Fibroblast of lung (primary cell): ENCODE measurements around the gene CTNNA2. TPM values are rescaled to one million over a fixed set of nuclear protein-coding genes. Genes with fewer than 3 reads are reported as not detected.
A peak's percentile ranks its signal among the peaks of the same experiment; 100 is the strongest.

Experiments
- DNase-seq, 2 donors: peaks; one replicate each; pipeline versions ENCODE4 v3.0.0 to v3.0.0-alpha.2; 2010; ENCODE audit warnings: low read depth in 2 of 2
- H2AFZ ChIP-seq: 2 replicates; pipeline ENCODE4 v1.5.1; 2012; ENCODE audit warnings: low read length, control low read depth, inconsistent platforms
- H3K27ac ChIP-seq: 2 replicates; pipeline ENCODE4 v1.5.1; 2011; ENCODE audit warnings: low read length, control low read depth; ENCODE audit not compliant: insufficient read depth
- H3K27me3 ChIP-seq: 2 replicates; pipeline ENCODE4 v1.5.1; 2011; ENCODE audit warnings: mild to moderate bottlenecking, low read length; ENCODE audit not compliant: control insufficient read depth, insufficient read depth
- H3K36me3 ChIP-seq: 2 replicates; pipeline ENCODE4 v1.5.1; 2011; ENCODE audit warnings: low read length; ENCODE audit not compliant: control insufficient read depth, insufficient read depth
- H3K4me1 ChIP-seq: 2 replicates; pipeline ENCODE4 v1.5.1; 2011; ENCODE audit warnings: low read length; ENCODE audit not compliant: control insufficient read depth, insufficient read depth; ENCODE audit errors: extremely low read depth
- H3K4me2 ChIP-seq: 2 replicates; pipeline ENCODE4 v1.5.1; 2011; ENCODE audit warnings: low read length, control low read depth; ENCODE audit not compliant: insufficient read depth; ENCODE audit errors: extremely low read depth
- H3K4me3 ChIP-seq, 4 experiments: fragments of 200-600 bp in 1 of 4; sonication (generic) in 1 of 4; replicated peaks in 1 of 4; 2 replicates each; pipeline ENCODE4 v1.5.1; 2011 to 2016; ENCODE audit warnings: low read length in 4 of 4, low read depth in 3 of 4, mild to moderate bottlenecking in 3 of 4, control low read depth in 2 of 4, inconsistent platforms in 1 of 4, mixed read lengths in 1 of 4; ENCODE audit not compliant: insufficient read depth in 1 of 4; ENCODE audit errors: control extremely low read depth in 1 of 4
- H3K79me2 ChIP-seq: 2 replicates; pipeline ENCODE4 v1.5.1; 2012; ENCODE audit warnings: mild to moderate bottlenecking, low read length, inconsistent platforms; ENCODE audit not compliant: control insufficient read depth, insufficient read depth
- H3K9ac ChIP-seq: 2 replicates; pipeline ENCODE4 v1.5.1; 2011; ENCODE audit warnings: mild to moderate bottlenecking, low read length, control low read depth; ENCODE audit not compliant: insufficient read depth
- H3K9me3 ChIP-seq: 2 replicates; pipeline ENCODE4 v1.5.1; 2012; ENCODE audit warnings: low read depth, low read length; ENCODE audit not compliant: control insufficient read depth, insufficient read depth
- H4K20me1 ChIP-seq: 2 replicates; pipeline ENCODE4 v1.5.1; 2011; ENCODE audit warnings: low read length; ENCODE audit not compliant: control insufficient read depth, insufficient read depth; ENCODE audit errors: extremely low read depth
- CTCF ChIP-seq, 2 donors: IDR thresholded peaks in 1 of 2; conservative IDR thresholded peaks in 1 of 2; 1 replicate in 1 of 2; 2 replicates in 1 of 2; pipeline ENCODE4 v1.5.1; 2011 to 2012; ENCODE audit warnings: low read length in 2 of 2, control low read depth in 1 of 2, inconsistent platforms in 1 of 2, low read depth in 1 of 2, mild to moderate bottlenecking in 1 of 2
- EZH2 ChIP-seq: IDR thresholded peaks from 2 replicates; pipeline ENCODE4 v1.5.1; 2012; ENCODE audit warnings: low read length, control low read depth, mild to moderate bottlenecking; ENCODE audit errors: missing control alignments
- polyA plus RNA-seq, 2 donors: library from polyadenylated mRNA; depleted of rRNA in 1 of 2; stranded (reverse) in 1 of 2; unstranded in 1 of 2; fragments of >200 nt; gene quantifications; 2 replicates each; pipeline ENCODE4 v1.2.1, GENCODE V29; 2011 to 2012; ENCODE audit warnings: missing spikeins in 1 of 2
- total RNA-seq: library from RNA; depleted of rRNA; stranded (reverse); fragments of >200 nt; gene quantifications from 2 replicates; pipeline ENCODE4 v1.2.1, GENCODE V29; 2014

CTNNA2 gene
- total and polyA plus RNA-seq, 2 donors (not counting 1 experiment from before 2014, with no cell fraction given): not detected

GRCh38 chr2:79513711-79514110 lies 860 bp downstream of the CTNNA2 start:
- no peaks in the 10 kb centered on the region for H4K20me1 ChIP-seq
- no peaks in the 10 kb centered on the region for H3K79me2 ChIP-seq
- H2AFZ ChIP-seq: no peak overlapping the region
- no peak overlapping the region for H3K4me3 ChIP-seq
- H3K27ac ChIP-seq: no peak overlapping the region
- no peaks in the 10 kb centered on the region for H3K36me3 ChIP-seq
- TF ChIP-seq EZH2 (no peak), CTCF (conservative IDR thresholded peaks at IDR 0.05 in 1 of 2, IDR thresholded peaks at IDR 0.05 in 1 of 2; ENCODE audit: low read depth in 1 of 2, low read length in 2 of 2) (no peak)
- no peaks in the 10 kb centered on the region for H3K9me3 ChIP-seq
- H3K4me2 ChIP-seq: no peak overlapping the region
- no peaks in the 10 kb centered on the region for H3K4me1 ChIP-seq
- no peak for DNase-seq
- no peak overlapping the region for H3K9ac ChIP-seq
- no peaks in the 10 kb centered on the region for H3K27me3 ChIP-seq

- no peak overlapping the region for H3K4me3 ChIP-seq
- H3K9ac ChIP-seq: no peak overlapping the region
- no peaks in the 10 kb centered on the region for H4K20me1 ChIP-seq
- no peaks in the 10 kb centered on the region for H3K36me3 ChIP-seq
- TF ChIP-seq CTCF (conservative IDR thresholded peaks at IDR 0.05 in 1 of 2, IDR thresholded peaks at IDR 0.05 in 1 of 2; ENCODE audit: low read depth in 1 of 2, low read length in 2 of 2): no peak
- no peak for TF ChIP-seq EZH2
- H3K27me3 ChIP-seq: no peaks in the 10 kb centered on the region
- no peaks in the 10 kb centered on the region for H3K79me2 ChIP-seq
- no peak for DNase-seq
- H3K9me3 ChIP-seq: no peaks in the 10 kb centered on the region
- H3K4me1 ChIP-seq: no peaks in the 10 kb centered on the region
- no peak overlapping the region for H2AFZ ChIP-seq
- H3K4me2 ChIP-seq: no peak overlapping the region
- H3K27ac ChIP-seq: no peak overlapping the region
These were observed 16.8 kb downstream of the CTNNA2 start for GRCh38 chr2:79529636-79530035.

GRCh38 chr2:79530443-79530842 lies 17.6 kb downstream of the CTNNA2 start:
- Histone ChIP-seq H3K4me1 (no peaks in the 10 kb centered on the region), H3K9me3 (no peaks in the 10 kb centered on the region), H4K20me1 (no peaks in the 10 kb centered on the region), H3K27ac (no peak overlapping the region), H3K4me3 (no peak overlapping the region), H3K79me2 (no peaks in the 10 kb centered on the region), H3K27me3 (no peaks in the 10 kb centered on the region), H3K4me2 (no peak overlapping the region), H2AFZ (no peak overlapping the region), H3K9ac (no peak overlapping the region), H3K36me3 (no peaks in the 10 kb centered on the region)
- no peak for TF ChIP-seq CTCF (conservative IDR thresholded peaks at IDR 0.05 in 1 of 2, IDR thresholded peaks at IDR 0.05 in 1 of 2; ENCODE audit: low read depth in 1 of 2, low read length in 2 of 2)
- no peak for TF ChIP-seq EZH2
- DNase-seq: peak in 1 of 2 donors; percentile 19
